T-helper 22 cell (primary cell): ENCODE measurements around the gene ARHGAP24.
"Not testable (repeated sequence)": the region's sequence is repeated elsewhere in the genome, so short reads cannot be mapped to it uniquely, and the experiment has no call there.

ENCODE experiments used
- DNase-seq: peaks from one replicate; pipeline ENCODE4 v3.0.0-alpha.2; 2020; ENCODE audit warnings: low read depth

ARHGAP24 gene

GRCh38 chr4:85964298-85964697, 489.3 kb downstream of the ARHGAP24 start:
- no peak for DNase-seq

- not testable (repeated sequence) for DNase-seq
Measured at GRCh38 chr4:85965017-85965416, 490.1 kb downstream of the ARHGAP24 start.

GRCh38 chr4:85965529-85965928, 490.6 kb downstream of the ARHGAP24 start:
- DNase-seq = no peak

GRCh38 chr4:85966373-85966772, 491.4 kb downstream of the ARHGAP24 start:
- DNase-seq = no peak

GRCh38 chr4:85967872-85968271, 492.9 kb downstream of the ARHGAP24 start:
- DNase-seq = no peak

GRCh38 chr4:85968945-85969819, 494.2 kb downstream of the ARHGAP24 start:
- no peak for DNase-seq

DNA sequence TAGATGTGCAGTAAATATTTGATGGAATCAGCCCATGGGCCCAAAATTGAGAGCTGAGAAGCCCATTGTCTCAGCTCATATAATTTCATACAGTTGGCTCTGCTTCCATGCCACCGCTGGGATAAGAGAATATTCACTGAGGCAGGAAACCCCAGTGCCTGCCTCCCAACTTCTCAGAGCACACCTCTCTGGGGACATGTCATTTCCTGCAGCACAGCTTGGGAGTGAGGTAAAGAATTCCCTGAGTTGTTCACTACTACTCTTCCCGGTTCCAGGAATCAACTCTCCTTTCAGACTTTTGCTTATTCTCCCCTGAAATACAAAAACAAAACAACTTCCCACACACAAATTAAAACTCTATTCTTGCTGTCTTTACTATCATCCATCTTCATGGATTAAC, 495.6 kb downstream of the ARHGAP24 start:
- no peak for DNase-seq

DNA sequence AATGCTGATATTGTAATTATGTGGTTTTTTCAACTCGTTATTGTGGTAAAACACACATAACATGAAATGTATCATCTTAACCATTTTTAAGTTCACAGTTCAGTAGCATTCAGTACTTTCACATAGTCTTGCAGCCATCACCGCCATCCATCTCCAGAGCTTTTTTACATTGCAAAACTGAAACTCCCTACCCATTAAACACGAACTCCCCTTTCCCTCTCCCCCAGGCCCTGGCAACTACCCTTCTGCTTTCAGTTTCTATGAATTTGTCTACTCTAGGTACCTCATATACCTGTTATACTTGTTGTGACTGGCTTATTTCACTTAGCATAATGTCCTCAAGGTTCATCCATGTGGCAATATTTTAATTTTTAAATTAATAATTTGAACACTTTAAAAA, 504.3 kb downstream of the ARHGAP24 start:
- no peak for DNase-seq

DNA sequence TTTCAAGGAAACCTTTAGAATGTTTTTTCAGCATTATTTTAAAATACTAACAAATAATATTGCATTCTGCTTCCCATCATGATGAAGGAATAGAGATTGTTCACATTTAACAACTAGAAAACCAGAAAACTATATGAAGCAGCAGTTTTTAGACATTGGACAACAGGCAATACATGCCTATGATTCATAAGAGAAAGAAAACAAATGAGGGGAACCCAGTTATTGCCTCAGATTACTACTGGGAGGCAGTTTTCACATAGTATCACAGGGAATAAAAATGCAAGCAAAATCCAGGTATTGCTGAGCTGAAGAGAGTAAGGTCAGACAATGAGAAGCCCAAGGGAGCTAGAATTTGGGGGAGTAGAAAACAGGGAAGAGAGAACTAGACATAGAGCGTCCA, 511.3 kb downstream of the ARHGAP24 start:
- DNase-seq = no peak

- no peak for DNase-seq
Measured at GRCh38 chr4:85993641-85994040, 518.7 kb downstream of the ARHGAP24 start.

DNA sequence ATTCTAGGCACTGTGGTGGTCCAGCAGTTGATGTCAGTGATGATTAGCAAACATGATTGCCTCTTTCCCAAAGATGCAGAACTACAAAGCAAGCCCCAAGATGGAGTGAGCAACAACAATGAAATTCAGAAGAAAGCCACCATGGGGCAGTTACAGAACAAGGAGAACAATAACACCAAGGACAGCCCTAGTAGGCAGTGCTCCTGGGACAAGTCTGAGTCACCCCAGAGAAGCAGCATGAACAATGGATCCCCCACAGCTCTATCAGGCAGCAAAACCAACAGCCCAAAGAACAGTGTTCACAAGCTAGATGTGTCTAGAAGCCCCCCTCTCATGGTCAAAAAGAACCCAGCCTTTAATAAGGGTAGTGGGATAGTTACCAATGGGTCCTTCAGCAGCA, 519.6 kb downstream of the ARHGAP24 start:
- no peak for DNase-seq

- no peak for DNase-seq
Measured at GRCh38 chr4:85995361-85995760, 520.4 kb downstream of the ARHGAP24 start.

- no peak for DNase-seq
Measured at GRCh38 chr4:86001591-86001990, 526.6 kb downstream of the ARHGAP24 start.

DNA sequence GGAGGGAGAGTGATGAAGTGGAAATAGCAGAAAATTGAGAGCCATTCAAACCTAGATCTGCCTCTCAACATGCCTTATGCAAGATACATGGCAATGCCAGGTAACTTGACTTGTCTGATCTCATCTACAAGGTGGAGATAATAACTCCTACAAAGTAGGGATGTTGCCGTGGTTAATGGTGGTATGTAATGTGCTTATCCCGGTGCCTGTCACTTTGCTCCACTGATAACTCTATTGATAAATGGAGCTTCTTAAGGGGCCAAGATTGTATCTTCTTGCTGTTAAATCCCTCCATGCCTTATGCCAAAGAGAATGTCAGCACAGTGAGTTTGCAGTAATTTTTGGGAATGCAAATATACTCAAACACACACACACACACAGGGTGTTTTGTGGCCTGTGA, 529.1 kb downstream of the ARHGAP24 start:
- DNase-seq = no peak

- no peak for DNase-seq
Measured at GRCh38 chr4:86006057-86006456, 531.1 kb downstream of the ARHGAP24 start.

GRCh38 chr4:86007042-86007441, 532.1 kb downstream of the ARHGAP24 start:
- no peak for DNase-seq

DNA sequence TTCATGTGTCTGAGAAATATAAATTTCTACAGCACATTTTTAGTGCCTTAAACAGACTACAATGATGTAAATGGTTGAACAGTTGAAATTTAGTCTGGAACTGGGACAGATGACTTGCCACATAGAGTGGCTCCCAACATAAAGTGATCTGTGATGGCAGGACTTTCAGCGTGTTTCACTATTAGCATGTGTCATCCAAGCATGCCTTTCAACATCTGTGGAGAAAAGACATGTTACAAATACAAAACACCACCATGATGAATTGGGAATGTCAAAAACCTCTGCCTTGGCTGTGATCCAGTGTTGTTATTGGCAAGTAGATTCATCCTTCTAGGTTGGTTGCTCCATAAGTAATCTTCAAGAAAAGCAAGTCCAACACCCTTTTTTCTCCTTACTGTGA, 536.2 kb downstream of the ARHGAP24 start:
- DNase-seq = no peak

DNA sequence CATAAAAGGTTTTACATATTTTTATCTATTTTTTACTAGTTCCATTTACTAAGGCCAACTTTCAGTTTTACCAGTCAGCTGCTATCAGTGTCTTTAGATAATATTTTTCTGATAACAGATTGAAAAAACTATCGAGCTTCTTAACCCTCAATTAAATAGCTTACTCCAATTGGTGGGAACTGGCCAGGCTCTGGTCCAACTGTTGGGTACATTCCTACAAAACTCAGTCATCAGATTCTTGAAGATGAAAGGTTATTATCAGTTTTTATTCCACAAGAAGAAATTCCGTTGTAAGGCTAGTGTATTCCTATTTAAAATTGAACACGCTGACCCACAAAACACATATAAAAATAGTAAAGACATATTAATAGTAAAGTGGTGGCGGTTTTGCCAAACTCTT, 538.7 kb downstream of the ARHGAP24 start:
- DNase-seq = no peak

GRCh38 chr4:86014599-86014998, 539.6 kb downstream of the ARHGAP24 start:
- DNase-seq = no peak

DNA sequence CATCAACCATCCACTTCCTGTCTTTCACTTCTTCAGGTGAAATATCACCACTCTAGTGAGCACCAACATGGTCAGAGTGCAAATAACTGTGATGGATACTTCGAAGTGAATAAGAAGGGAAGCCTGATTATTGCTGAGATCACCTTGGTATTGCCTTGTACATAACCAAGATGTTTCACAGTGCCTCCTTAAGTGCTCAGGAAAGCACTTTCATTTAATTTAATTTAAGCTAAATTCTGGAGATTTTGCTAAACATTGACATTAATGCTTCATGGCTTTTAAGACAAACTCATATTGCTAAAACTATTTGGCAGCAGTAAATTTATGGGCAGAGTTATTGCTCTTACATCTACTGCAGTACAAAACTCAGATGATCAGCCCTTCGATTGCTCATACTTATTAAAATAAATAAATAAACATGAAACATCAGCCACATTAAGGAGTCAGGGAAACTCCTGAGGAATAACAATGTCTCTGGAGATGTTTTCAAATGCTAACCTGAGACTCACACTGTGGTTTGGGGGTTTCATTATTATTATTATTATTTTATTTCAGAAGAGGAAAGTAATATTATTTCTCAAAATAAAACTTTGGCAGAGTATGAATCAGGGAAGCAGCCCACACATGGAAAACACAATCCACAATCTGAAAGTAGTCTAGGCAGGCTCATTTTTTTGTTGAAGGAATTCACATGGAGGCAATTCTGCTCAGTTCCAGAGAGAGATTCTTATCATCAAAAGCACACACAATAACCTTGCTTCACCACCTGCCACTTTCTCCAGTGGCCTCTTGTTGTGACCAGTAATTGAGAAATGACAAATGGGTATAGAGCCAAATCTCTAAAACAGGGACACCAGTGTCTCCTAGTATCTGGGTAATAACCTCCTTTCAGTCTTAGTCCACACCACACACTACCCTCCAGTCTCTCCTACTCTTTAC, 540.7 kb downstream of the ARHGAP24 start:
- no peak for DNase-seq

DNA sequence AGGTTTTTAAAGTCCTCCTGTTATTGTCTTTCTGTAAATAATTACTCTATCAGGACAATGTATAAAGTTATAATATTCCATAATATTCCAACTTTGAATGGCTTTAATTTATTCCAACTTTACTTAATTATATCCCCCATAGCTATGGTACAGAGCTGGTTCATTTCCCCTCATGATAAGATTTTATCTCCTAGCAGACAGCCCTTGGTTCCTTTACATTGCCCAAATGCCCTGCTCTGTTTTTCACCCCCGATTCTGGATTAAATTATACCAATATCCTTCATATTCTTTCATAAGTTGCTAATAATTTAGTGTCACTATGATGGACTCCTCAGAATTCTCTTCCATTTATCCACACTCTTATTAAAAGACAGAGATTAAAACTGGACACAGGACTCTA, 544.4 kb downstream of the ARHGAP24 start:
- no peak for DNase-seq

DNA sequence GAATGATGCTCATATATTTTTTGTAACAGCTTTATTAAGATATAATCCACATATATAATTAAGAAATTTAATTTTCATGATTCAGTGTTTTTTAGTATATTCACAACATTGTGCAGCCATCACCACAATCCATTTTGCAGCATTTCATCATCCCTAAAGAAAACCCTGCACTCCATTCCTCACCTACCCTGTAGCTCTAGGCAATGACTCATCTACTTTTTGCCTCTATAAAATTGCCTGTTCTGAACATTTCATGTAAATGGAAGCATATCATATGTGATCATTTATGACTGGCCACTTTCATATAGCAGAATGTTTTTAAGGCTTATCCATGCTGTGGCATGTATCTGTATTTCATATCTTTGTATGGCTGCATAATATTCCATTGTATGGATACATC, 545.0 kb downstream of the ARHGAP24 start:
- DNase-seq = no peak

GRCh38 chr4:86021671-86022070, 546.7 kb downstream of the ARHGAP24 start:
- not testable (repeated sequence) for DNase-seq
